SK-N-SH treated with all-trans-retinoic acid at 6 μM for 48 hours (cell line): ENCODE data around the gene SPAM1.

Source experiments
- CREB5 ChIP-seq: fragments of 250-450 bp; sonication (Bioruptor Pico); IDR thresholded peaks from 2 replicates; pipeline ENCODE4 v1.5.1; 2020; ENCODE audit warnings: low read depth, mild to moderate bottlenecking, moderate library complexity
- OSR1 ChIP-seq: fragments of 250-450 bp; sonication (Bioruptor Pico); IDR thresholded peaks from 2 replicates; pipeline ENCODE4 v1.8.0; 2022; ENCODE audit warnings: moderate library complexity, mild to moderate bottlenecking, inconsistent platforms
- POU6F1 ChIP-seq: fragments of 250-450 bp; sonication (Bioruptor Pico); IDR thresholded peaks from 2 replicates; pipeline ENCODE4 v1.8.0; 2021; ENCODE audit warnings: low read depth, mild to moderate bottlenecking, moderate library complexity, borderline replicate concordance
- ZNF70 ChIP-seq: fragments of 450-650 bp; formaldehyde crosslinking; IDR thresholded peaks from 2 replicates; pipeline ENCODE4 v1.5.0; 2020; ENCODE audit warnings: mild to moderate bottlenecking, moderate library complexity
- TF ChIP-seq, protein P1 (sequence below): fragments of 250-450 bp; sonication (Bioruptor Pico); IDR thresholded peaks from 2 replicates; pipeline ENCODE4 v1.5.0; 2020; ENCODE audit warnings: mild to moderate bottlenecking, moderate library complexity

- TF ChIP-seq, protein P1, sequence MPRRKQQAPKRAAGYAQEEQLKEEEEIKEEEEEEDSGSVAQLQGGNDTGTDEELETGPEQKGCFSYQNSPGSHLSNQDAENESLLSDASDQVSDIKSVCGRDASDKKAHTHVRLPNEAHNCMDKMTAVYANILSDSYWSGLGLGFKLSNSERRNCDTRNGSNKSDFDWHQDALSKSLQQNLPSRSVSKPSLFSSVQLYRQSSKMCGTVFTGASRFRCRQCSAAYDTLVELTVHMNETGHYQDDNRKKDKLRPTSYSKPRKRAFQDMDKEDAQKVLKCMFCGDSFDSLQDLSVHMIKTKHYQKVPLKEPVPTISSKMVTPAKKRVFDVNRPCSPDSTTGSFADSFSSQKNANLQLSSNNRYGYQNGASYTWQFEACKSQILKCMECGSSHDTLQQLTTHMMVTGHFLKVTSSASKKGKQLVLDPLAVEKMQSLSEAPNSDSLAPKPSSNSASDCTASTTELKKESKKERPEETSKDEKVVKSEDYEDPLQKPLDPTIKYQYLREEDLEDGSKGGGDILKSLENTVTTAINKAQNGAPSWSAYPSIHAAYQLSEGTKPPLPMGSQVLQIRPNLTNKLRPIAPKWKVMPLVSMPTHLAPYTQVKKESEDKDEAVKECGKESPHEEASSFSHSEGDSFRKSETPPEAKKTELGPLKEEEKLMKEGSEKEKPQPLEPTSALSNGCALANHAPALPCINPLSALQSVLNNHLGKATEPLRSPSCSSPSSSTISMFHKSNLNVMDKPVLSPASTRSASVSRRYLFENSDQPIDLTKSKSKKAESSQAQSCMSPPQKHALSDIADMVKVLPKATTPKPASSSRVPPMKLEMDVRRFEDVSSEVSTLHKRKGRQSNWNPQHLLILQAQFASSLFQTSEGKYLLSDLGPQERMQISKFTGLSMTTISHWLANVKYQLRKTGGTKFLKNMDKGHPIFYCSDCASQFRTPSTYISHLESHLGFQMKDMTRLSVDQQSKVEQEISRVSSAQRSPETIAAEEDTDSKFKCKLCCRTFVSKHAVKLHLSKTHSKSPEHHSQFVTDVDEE (CRISPR knock-in tag), result no peak
- no peak for TF ChIP-seq OSR1 (CRISPR knock-in tag)
- TF ChIP-seq CREB5 (CRISPR knock-in tag), result no peak
- TF ChIP-seq POU6F1 (CRISPR knock-in tag), result no peak
- TF ChIP-seq ZNF70 (CRISPR knock-in tag), result no peak
Measured at GRCh38 chr7:123966936-123967335, 41.9 kb downstream of the SPAM1 start.
